Effector memory CD4-positive, alpha-beta T cell (primary cell): Measurements from ENCODE around the gene ATF7IP2.
"Not testable (repeated sequence)": the region's sequence is repeated elsewhere in the genome, so short reads cannot be mapped to it uniquely, and the experiment has no call there.

Source experiments
- DNase-seq, 3 donors: peaks; one replicate each; pipeline ENCODE4 v3.0.0-alpha.2; 2020
- H3K27ac ChIP-seq: 2 replicates; pipeline ENCODE4 v1.7.0; 2013; ENCODE audit warnings: mild to moderate bottlenecking, low read length, moderate library complexity; ENCODE audit not compliant: insufficient read depth, poor library complexity, severe bottlenecking
- H3K27me3 ChIP-seq: replicated peaks from 2 replicates; pipeline ENCODE4 v1.7.0; 2013; ENCODE audit warnings: mild to moderate bottlenecking, low read length; ENCODE audit not compliant: insufficient read depth, control insufficient read depth, poor library complexity, severe bottlenecking
- H3K36me3 ChIP-seq: 2 replicates; pipeline ENCODE4 v1.7.0; 2013; ENCODE audit warnings: mild to moderate bottlenecking, low read length, moderate library complexity; ENCODE audit not compliant: control insufficient read depth, insufficient read depth
- H3K4me1 ChIP-seq: 2 replicates; pipeline ENCODE4 v1.7.0; 2013; ENCODE audit warnings: low read length, mild to moderate bottlenecking; ENCODE audit not compliant: control insufficient read depth, insufficient read depth, poor library complexity, severe bottlenecking
- H3K4me3 ChIP-seq: 2 replicates; pipeline ENCODE4 v1.7.0; 2013; ENCODE audit warnings: low read length, low read depth, mild to moderate bottlenecking; ENCODE audit not compliant: insufficient read depth, poor library complexity, severe bottlenecking
- H3K9me3 ChIP-seq: 2 replicates; pipeline ENCODE4 v1.7.0; 2013; ENCODE audit warnings: mild to moderate bottlenecking, low read length, moderate library complexity; ENCODE audit not compliant: control insufficient read depth

The ATF7IP2 gene

GRCh38 chr16:10502776-10503175 is 116.9 kb downstream of the ATF7IP2 start:
- Histone ChIP-seq H3K4me3 (no peak overlapping the region), H3K27me3 (no peaks in the 10 kb centered on the region), H3K4me1 (no peaks in the 10 kb centered on the region), H3K9me3 (no peaks in the 10 kb centered on the region), H3K27ac (no peak overlapping the region), H3K36me3 (no peaks in the 10 kb centered on the region)
- DNase-seq = no peak

GRCh38 chr16:10504404-10504885 is 118.6 kb downstream of the ATF7IP2 start:
- Histone ChIP-seq H3K36me3 (no peaks in the 10 kb centered on the region), H3K4me3 (no peak overlapping the region), H3K27me3 (no peaks in the 10 kb centered on the region), H3K27ac (no peak overlapping the region), H3K9me3 (no peaks in the 10 kb centered on the region), H3K4me1 (no peaks in the 10 kb centered on the region)
- DNase-seq = no peak

GRCh38 chr16:10505286-10505685 is 119.4 kb downstream of the ATF7IP2 start:
- not testable (repeated sequence) for H3K4me3 ChIP-seq, H3K27me3 ChIP-seq, H3K9me3 ChIP-seq, H3K36me3 ChIP-seq, H3K4me1 ChIP-seq, DNase-seq, H3K27ac ChIP-seq

GRCh38 chr16:10509534-10510025 is 123.7 kb downstream of the ATF7IP2 start:
- peaks cover 4% of the 10 kb centered on the region for H3K27me3 ChIP-seq
- peak; percentile 29 to 48 (median 34) for DNase-seq

GRCh38 chr16:10510279-10510678 is 124.4 kb downstream of the ATF7IP2 start:
- Histone ChIP-seq H3K36me3 (no peaks in the 10 kb centered on the region), H3K9me3 (no peaks in the 10 kb centered on the region), H3K27me3 (peaks cover 4% of the 10 kb centered on the region), H3K4me3 (no peak overlapping the region), H3K4me1 (no peaks in the 10 kb centered on the region), H3K27ac (no peak overlapping the region)
- DNase-seq = no peak

More at GRCh38 chr16:10509534-10510025, 123.7 kb downstream of the ATF7IP2 start:
- Histone ChIP-seq H3K9me3 (no peaks in the 10 kb centered on the region), H3K36me3 (no peaks in the 10 kb centered on the region), H3K4me3 (no peak overlapping the region), H3K27ac (no peak overlapping the region), H3K4me1 (no peaks in the 10 kb centered on the region)

- no peaks in the 10 kb centered on the region for H3K9me3 ChIP-seq
These were observed 126.0 kb downstream of the ATF7IP2 start for GRCh38 chr16:10511829-10512228.

GRCh38 chr16:10514369-10515055 is 128.7 kb downstream of the ATF7IP2 start:
- DNase-seq = peak in 1 of 3 donors; percentile 29
- Histone ChIP-seq H3K27me3 (peaks cover 4% of the 10 kb centered on the region), H3K4me1 (no peaks in the 10 kb centered on the region), H3K36me3 (no peaks in the 10 kb centered on the region), H3K9me3 (no peaks in the 10 kb centered on the region), H3K4me3 (no peak overlapping the region), H3K27ac (no peak overlapping the region)

More at GRCh38 chr16:10511829-10512228, 126.0 kb downstream of the ATF7IP2 start:
- no peaks in the 10 kb centered on the region for H3K4me1 ChIP-seq
- H3K4me3 ChIP-seq = no peak overlapping the region
- no peaks in the 10 kb centered on the region for H3K36me3 ChIP-seq
- no peak overlapping the region for H3K27ac ChIP-seq
- peaks cover 4% of the 10 kb centered on the region for H3K27me3 ChIP-seq
- DNase-seq = no peak

- H3K27me3 ChIP-seq = peaks cover 4% of the 10 kb centered on the region
- H3K27ac ChIP-seq = no peak overlapping the region
- DNase-seq = no peak
These were observed 132.0 kb downstream of the ATF7IP2 start for GRCh38 chr16:10517868-10518267.

GRCh38 chr16:10518479-10519041 is 132.7 kb downstream of the ATF7IP2 start:
- H3K36me3 ChIP-seq = no peaks in the 10 kb centered on the region
- no peak for DNase-seq
- no peak overlapping the region for H3K4me3 ChIP-seq
- H3K27me3 ChIP-seq = peaks cover 4% of the 10 kb centered on the region
- no peak overlapping the region for H3K27ac ChIP-seq
- no peaks in the 10 kb centered on the region for H3K9me3 ChIP-seq
- no peaks in the 10 kb centered on the region for H3K4me1 ChIP-seq

More at GRCh38 chr16:10517868-10518267, 132.0 kb downstream of the ATF7IP2 start:
- Histone ChIP-seq H3K4me1 (no peaks in the 10 kb centered on the region), H3K9me3 (no peaks in the 10 kb centered on the region), H3K36me3 (no peaks in the 10 kb centered on the region), H3K4me3 (no peak overlapping the region)

- no peaks in the 10 kb centered on the region for H3K4me1 ChIP-seq
- no peaks in the 10 kb centered on the region for H3K9me3 ChIP-seq
- H3K27me3 ChIP-seq = no peaks in the 10 kb centered on the region
- no peaks in the 10 kb centered on the region for H3K36me3 ChIP-seq
- H3K27ac ChIP-seq = no peak overlapping the region
- no peak for DNase-seq
- H3K4me3 ChIP-seq = no peak overlapping the region
These were observed 133.4 kb downstream of the ATF7IP2 start for GRCh38 chr16:10519297-10519696.
